Lower leg skin (tissue), 3 donors: Measurements from ENCODE around the gene UACA.

Experiments
- CTCF ChIP-seq, 3 donors: fragments of 450-650 bp; IDR thresholded peaks; one replicate each; pipeline ENCODE4 v1.5.1; 2016; ENCODE audit warnings: antibody characterized with exemption in 3 of 3, mild to moderate bottlenecking in 3 of 3, moderate library complexity in 2 of 3
- POLR2A ChIP-seq, 2 donors: fragments of 450-650 bp; IDR thresholded peaks; one replicate each; pipeline ENCODE4 v1.6.1; 2016 to 2017; ENCODE audit warnings: antibody characterized with exemption in 2 of 2, mild to moderate bottlenecking in 1 of 2, moderate library complexity in 1 of 2

GRCh38 chr15:70680817-70681216, 82.5 kb downstream of the UACA start:
- no peak for TF ChIP-seq POLR2A (IDR thresholded peaks at IDR 0.05)
- TF ChIP-seq CTCF (IDR thresholded peaks at IDR 0.05), result no peak
